ENCODE results near the gene GPR179.
"Not testable (repeated sequence)": the region's sequence is repeated elsewhere in the genome, so short reads cannot be mapped to it uniquely, and the experiment has no call there.

GPR179 gene

DNA sequence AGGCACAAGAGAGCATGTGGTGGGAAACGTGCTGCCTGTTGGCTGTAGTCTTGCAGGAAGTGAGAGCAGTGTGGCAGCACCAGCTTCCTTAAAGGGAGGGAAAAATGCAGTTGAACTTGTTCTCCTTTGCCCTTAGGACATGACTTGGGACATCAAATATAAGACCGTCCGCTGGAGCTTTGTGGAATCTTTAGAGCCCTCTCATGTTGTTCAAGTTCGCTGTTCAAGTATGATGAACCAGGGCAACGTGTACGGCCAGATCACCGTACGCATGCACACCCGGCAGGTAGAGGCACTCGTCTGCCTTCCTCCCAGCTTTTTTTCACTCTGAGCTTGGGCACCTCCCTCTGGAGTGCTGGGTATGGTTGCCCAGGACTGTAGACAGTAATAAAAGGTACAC is 23.3 kb downstream of the GPR179 start:
- DNase-seq: no peak

DNA sequence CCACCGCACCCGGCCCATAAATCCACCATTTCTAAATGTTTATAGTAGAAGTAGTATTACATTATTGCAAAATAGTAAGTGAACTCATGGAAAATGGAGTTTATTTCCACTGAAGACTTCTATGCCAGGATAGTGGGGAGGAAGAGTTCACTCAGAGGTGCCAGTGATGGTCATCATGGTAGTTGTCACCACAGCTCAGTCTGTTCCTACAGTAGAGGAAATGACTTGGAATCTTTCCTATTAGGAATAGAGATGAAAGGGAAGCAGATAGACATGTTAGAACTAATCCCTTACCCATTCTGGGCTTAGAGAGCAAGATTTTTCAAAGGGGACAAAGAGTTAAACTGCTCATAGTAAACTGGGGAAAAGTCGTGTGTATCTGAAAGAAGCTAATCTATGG is 26.7 kb downstream of the GPR179 start:
- DNase-seq: no peak

DNA sequence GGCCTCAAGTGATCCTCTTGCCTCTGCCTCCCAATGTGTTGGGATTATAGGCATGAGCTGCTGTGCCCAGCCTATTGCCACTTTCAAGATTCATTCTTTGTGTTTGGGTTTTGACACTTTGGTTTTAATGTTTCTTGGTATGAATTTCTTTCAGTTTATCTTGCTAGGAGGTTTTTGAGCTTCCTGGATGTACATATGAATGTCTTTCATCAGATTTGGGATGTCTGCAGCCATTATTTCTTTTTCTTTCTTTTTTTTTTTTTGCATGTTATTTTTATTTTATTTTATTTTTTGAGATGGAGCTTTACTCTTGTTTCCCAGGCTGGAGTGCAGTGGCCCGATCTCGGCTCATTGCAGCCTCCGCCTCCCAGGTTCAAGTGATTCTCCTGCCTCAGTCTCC is 28.3 kb downstream of the GPR179 start:
- DNase-seq: no peak

DNA sequence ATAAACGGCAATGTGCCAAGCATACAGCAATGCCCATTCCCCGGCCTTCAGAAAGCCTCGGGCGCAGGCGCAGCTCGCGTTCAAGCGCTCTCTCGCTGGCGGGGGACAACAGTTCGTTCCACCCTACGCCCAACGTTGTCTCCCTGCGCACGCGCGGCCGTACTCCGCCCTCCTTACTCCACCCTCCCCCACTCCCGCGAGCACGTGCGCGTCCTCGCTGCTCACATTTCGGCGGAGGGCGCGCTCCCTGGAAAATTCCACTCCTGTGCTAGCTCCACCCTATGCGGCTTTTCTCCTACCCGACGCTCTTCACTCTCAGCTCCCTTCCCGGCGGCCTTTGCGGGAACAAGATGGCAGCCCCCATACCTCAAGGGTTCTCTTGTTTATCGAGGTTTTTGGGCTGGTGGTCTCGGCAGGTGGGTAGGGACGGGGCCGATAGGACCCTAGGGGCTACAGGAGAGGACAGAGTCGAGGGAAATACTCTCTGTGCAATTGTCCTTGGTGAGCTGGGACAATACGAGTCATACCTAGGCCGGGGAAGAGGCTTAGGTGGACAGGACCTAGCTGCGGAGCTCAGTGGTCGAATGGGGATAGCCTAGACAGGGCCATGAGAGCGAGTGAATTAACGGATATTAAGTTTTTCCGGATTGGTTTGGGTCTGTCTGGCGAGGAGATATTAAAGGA is 46.8 kb downstream of the GPR179 start, which contains the start of gene MRPL45:
Gene MRPL45, plus strand, starts transcription at position 335 of the 684 bp plus-strand sequence. Its CDS starts 16 bp downstream, at position 351.
- DNase-seq: peak; percentile 97

DNA sequence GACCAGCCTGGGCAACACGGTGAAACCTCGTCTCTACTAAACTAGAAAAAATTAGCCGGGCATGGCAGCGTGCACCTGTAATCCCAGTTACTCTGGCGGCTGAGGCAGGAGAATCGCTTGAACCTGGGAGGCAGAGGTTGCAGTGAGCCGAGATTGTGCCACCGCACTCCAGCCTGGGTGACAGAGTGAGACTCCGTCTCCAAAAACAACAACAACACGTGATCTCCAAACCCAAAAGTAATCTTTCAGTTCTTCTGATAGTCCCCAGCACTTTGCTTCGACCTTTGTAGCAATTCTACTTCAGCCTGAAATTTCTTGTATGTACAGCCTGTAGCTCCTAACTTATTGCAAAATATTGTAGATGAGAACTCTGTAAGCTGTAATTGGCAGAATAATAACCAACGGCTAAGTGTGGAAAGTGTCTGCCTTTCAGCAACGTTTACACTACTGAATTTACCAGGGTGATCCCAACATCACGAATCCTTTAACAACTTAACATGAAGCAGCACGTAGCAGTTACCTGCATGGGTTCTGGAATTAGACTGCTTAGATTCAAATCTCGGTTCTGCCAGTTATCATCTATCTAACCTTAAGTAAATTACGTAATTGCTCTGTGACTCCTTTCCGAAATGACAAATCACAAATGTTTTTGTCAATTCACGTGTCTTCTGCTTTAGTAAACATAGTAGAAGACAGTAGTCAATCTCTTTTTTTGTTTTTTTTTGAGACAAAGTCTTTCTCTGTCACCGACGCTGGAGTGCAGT is 48.0 kb downstream of the GPR179 start:
- DNase-seq: not testable (repeated sequence)

DNA sequence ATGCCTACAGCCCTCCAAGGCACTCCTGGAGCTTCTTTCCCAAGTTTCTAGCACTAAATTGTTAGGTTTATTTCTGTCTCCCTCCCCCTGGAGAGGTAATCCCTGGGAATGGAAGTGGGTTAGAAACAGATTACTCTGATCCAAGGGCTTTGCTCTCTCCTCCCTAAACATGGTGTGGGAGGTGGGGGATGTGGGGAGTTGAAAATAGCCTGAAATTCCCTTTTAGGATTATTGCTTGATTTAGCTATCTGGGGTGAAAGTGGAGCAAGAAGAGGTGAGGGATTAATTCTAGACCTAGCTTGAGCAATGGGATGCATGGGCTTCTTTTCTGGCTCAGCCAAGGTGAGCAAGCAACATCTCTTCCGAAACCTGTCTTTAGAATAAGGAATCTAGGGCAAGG is 54.0 kb downstream of the GPR179 start:
- DNase-seq: not testable (repeated sequence)

DNA sequence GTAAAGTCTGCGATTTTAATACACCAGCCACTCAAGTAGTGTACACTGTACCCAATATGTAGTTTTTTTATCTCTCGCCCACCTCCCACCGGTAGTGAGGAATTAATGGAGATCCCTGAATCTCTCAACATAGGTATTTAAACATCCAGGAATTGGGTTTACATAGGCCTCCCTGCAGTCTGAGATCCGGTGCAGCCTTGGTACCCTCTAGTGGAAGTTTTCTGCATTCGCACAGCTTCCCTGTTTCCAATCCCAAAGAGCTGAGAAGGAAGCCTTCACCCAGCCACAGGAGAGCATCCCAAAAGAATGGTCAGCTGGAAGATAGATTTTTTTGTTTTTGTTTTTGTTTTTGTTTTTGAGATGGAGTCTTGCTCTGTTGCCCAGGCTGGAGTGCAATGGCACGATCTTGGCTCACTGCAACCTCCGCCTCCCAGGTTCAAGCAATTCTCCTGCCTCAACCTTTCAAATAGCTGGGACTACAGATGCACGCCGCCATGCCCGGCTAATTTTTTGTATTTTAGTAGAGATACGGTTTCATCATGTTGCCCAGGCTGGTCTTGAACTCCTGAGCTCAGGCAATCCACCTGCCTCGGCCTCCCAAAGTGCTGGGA is 55.4 kb downstream of the GPR179 start:
- peak; percentile 7 for DNase-seq

DNA sequence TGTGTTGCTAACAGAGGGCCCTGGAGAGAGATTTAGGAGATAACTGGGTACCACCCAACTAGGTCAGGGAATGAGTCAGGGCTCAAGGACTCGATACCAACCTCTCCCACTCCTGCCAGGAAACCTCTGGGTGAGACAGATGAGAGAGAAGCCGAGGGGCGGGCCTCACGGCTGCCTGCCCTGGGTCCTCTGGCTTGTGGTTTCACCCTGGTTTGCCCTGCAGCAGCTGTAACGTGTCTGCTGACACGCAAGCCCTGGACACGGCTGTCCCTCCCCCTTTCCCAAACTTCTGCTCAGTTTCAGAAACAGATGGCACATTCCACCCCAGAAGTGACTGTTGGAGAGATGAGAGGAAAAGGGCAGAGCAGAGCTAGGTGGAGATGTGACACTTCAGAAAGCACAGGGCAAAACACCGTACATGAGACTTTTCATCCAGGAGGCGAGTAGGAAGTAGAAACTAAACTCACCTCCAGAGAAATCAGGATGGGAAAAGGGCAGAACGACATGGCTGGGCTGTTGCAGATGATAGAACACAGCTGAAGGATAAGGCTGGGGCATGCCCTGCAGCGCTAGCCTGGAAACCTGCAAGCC is 57.2 kb downstream of the GPR179 start:
- DNase-seq: not testable (repeated sequence)

DNA sequence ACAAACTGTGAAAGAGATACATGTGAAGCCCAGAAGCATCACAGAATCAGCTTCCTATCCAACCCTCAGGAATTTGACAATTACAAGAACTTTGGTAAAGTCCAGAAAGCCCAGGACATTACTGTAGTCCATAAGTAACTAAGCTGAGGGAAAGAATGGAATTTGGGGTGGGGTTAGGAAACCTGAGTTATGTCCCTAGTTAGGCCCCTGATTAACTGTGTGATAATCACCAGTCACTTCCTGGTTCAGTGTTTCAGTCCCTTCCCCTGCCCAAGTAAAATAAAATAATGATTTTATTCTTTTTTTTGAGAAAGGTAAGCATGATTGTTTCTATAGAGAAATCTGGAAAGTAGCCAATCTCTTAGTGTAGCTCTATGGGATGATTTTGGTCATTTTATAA is 57.8 kb downstream of the GPR179 start:
- DNase-seq: not testable (repeated sequence)
